GM12892 (cell line): ENCODE results near the gene KIF26B.

Experiments used
- DNase-seq: peaks from one replicate; pipeline ENCODE4 v3.0.0; 2011; ENCODE audit not compliant: insufficient read length
- FAIRE-seq: peaks from 2 replicates; lab custom pipeline; 2011; peaks lifted over from hg19 to GRCh38; lab: Jason Lieb, UNC
- POLR2A ChIP-seq: IDR thresholded peaks from 2 replicates; pipeline ENCODE4 v1.6.1; 2011; ENCODE audit warnings: low read depth, low read length, control low read depth
- POLR2AphosphoS5 ChIP-seq: IDR thresholded peaks from 2 replicates; pipeline ENCODE4 v1.6.1; 2011; ENCODE audit warnings: low read depth, low read length, control low read depth
- TAF1 ChIP-seq: IDR thresholded peaks from 2 replicates; pipeline ENCODE4 v1.6.1; 2011; ENCODE audit warnings: low read depth, mild to moderate bottlenecking, control low read depth, low read length, borderline replicate concordance

KIF26B gene

DNA sequence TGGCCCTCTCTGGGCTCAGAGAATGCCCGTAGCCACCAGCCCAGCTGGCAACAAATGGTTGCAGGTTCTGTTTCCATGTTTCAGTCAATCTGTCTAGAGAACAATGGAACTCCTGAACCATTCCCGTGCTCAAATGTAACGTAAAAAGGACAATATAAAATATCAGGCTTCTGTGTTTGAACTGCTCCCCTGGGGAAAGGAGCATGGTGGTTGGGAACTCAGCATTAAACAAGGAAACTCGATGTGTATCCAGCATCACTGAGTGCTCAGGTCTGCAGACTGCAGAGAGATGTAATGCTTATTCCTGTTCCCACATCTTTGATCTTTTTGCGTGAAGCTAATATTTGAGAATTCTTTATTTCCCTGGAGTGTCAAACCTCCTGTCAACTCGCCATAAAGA is 326.5 kb downstream of the KIF26B start:
- DNase-seq (no peak), FAIRE-seq (no peak)
- TF ChIP-seq POLR2A (no peak), POLR2AphosphoS5 (no peak), TAF1 (no peak)

DNA sequence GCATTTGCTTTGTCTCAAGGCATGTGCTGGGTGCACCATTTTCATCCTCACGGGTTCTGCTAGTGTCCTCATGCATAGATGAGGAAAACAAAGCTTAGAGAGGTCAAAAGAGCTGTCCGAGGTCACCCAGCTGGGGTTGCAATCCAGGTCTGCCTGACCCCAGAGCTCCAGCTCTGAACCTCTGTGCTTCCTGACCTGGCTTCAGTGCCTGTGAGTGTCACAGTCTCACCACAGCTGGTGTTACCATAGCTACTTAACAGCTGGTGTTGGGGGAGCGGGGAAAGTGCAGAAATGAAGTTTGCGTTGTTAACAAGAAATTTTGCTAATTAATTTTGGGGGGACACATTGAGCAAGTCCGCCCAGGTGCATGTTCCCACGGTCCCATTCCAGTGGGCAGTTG is 328.5 kb downstream of the KIF26B start:
- DNase-seq: no peak
- TF ChIP-seq TAF1: no peak
- TF ChIP-seq POLR2A: no peak
- TF ChIP-seq POLR2AphosphoS5: no peak
- FAIRE-seq: no peak

DNA sequence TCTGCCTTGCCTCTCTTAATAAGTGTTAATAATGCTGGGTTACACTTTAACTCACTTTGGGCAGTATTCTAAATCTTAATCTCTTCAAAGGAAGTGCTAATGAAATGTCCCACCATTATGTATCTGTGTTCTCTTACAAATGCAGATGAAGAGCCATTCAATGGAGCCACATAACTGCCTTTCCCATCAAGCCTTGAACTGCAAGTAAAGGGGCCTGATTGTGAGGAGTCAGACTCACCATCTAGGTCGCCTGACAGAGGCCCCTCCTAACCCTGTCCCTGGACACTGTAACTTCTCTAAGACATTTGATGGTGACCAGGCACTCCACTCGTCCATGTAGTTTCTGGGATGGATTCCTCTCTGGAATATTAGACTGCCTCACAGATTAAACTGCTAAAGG is 329.4 kb downstream of the KIF26B start:
- TF ChIP-seq TAF1 (no peak), POLR2AphosphoS5 (no peak), POLR2A (no peak)
- FAIRE-seq (no peak), DNase-seq (no peak)

DNA sequence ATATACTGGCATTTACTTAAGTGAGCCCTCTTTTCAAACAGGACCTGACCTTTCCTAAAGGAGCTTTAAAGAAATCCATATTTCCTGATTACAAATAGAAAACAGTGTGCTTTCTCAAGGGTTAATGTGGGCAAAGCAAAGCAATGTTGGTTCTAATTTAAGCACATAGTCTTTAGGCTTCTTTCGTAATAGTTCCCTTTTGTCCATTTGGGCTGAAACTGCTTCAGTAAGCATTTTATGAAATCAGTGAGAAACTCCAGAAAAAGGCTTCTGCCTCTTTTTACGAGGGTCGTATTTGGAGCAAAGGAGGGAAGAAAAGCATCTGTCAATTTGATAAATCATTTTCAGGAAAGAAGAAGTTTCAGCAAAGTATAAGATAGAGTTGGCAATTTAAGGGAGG is 331.2 kb downstream of the KIF26B start:
- DNase-seq (no peak), FAIRE-seq (no peak)
- TF ChIP-seq TAF1: no peak
- TF ChIP-seq POLR2A: no peak
- TF ChIP-seq POLR2AphosphoS5: no peak

DNA sequence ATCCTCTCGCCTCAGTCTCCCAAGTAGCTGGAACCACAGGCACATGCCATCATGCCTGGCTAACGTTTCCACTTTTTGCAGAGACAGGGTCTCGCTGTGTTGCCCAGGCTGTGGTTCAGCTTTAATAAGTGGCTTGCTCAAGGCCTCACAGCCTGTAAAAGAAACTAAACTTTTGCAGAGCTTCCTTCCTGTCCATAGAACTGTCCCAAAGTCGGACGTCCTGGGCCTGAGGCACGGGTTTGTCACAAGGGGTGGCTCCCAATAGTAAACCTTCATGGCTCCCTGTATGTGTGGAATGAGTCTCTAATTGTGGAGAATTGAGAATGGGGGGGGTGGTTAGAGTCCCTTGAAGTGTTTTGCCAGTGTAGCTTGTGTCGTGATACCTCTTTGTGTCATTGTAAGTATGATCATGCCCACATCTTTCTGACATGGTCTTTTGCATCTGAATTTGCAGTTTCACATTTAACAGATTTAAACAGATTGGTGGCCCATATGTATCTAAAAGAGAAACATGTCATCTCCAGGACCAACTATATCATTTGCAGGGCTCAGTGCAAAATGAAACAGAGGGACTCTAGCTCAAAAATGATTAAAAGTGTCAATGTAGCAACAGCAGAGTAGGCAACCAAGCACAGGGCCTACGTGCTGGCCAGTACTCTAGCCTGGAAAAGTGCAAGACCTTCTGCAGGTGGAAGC is 332.1 kb downstream of the KIF26B start:
- DNase-seq: no peak
- no peak for FAIRE-seq
- TF ChIP-seq TAF1 (no peak), POLR2A (no peak), POLR2AphosphoS5 (no peak)

DNA sequence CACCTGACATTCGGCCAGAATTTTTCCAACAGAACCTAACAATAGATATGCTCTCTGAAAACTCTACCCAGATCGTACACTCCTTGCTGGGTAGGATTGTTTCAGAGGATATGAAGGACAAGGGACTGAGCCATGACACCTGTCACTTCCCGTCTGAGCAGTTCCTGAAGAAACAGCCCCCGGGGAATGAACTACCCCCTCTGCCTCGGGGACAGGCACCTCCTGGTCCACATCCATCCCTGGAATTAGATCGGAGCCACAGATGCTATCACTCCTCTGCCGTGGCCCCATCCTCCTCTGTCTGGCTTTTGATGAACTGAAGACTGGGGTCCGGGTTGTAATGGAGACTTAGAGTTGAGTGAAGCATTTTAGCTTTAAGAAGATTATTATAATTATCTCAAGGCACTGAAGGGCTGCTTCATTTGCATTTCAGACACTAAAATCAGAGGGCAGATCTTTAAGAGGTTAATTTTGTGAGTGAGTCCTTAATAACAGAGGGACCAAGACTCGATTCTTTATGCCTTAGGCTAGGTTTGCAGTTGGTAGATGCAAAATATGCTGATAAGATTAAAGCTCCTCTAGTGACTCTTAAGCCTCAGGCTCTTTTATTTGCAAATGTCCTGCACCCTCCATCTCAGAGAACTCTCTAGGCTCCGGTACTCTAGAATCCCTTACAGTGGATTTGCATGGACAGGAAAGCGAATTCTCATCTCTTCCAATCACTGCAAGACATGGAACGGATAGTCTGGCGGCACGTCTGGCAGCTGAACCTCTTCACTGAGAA is 333.8 kb downstream of the KIF26B start:
- FAIRE-seq (no peak), DNase-seq (no peak)
- TF ChIP-seq POLR2AphosphoS5 (no peak), POLR2A (no peak), TAF1 (no peak)

DNA sequence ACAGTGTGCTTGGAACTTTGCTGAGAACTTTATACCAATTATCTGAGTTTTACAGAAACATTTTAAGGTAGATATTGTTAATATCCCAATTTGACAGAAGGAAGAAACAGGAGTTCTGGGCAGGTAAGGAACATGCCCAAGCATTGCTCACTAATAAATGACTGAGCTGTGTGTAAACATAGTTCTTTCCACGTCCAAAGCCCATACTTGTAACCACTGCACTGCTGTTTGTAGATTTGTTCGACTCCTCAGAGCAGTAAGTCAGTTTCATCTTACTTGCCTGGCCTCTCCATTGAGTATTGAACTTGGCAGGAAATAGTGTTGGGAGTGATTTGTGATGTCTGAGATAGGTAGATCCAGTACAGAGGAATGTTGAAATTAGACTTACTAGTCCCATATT is 335.1 kb downstream of the KIF26B start:
- FAIRE-seq (no peak), DNase-seq (no peak)
- no peak for TF ChIP-seq POLR2A
- no peak for TF ChIP-seq TAF1
- no peak for TF ChIP-seq POLR2AphosphoS5

DNA sequence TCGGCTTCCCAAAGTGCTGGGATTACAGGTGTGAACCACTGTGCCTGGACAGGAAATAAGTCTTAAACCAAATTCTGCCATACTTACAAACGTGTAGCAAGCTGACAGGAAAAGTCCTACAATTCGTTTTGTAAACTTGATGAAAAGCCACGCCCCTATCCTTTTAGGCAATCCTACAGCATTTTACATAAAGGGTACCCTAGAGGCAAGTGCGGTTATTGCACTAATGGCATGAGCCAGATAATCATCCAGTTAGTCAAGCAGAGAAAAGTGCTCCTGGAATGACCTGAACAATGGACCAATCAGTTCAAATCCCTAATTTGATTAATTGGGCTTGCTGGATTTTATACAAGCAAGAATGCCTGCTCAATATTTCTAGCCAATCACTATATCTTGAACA is 338.2 kb downstream of the KIF26B start:
- no peak for TF ChIP-seq TAF1
- no peak for TF ChIP-seq POLR2AphosphoS5
- no peak for TF ChIP-seq POLR2A
- DNase-seq (no peak), FAIRE-seq (no peak)

DNA sequence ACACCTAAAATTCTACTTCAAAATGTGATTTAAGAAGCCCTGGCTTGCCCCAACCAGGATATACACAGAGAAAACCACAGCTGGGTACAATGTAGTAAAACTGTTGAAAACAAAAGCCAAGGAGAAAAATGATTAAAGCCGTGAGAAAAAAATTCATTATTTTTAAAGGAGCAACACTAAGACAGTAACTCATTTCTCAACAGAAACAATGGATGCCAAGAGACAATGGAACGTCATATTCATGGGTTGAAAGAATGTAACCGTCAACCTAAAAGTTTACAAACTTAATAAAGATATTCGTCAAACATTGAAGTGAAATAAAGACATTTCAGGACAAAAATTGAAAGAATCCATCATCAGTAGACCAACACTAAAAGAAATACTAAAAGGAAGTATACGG is 340.9 kb downstream of the KIF26B start:
- no peak for DNase-seq
- TF ChIP-seq POLR2AphosphoS5 (no peak), TAF1 (no peak), POLR2A (no peak)
- FAIRE-seq: no peak

DNA sequence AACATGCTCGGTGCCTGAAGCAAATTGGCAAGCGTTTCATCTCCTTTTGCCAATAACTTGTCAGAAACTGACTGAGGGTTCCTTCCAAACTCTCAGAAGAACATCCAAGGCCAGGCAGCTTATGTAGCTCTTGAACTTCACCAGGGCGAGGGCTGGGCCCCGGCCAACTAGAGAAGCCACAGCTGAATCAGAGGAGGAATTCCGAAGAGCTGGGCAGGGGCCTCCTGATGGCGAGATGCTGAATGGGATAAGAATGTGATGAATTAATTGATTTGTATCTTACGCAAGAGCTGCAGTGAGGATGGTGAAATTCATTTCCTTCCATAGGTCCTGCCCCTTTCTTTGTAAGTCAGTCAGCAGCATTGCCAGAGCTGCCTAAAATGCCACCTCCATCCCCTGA is 345.8 kb downstream of the KIF26B start:
- no peak for FAIRE-seq
- DNase-seq: no peak
- TF ChIP-seq TAF1 (no peak), POLR2A (no peak), POLR2AphosphoS5 (no peak)

DNA sequence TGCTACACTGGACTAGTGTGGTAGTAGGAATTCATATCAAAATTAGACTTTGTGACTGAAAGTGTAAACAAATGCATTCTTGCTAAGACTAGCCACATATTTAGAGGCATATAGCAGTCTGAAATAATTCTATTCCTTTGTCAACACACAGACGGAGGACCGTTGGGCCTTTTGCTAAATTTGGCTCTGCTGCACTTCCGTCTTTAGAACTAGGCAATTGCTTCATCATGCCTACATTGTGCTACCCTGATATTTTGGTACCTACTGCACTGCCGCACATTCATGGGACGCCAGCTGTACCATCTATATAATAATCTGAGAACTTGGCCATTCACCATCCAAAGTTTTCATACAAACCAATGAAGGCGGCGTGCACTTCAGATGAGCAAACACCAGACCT is 346.8 kb downstream of the KIF26B start:
- FAIRE-seq (no peak), DNase-seq (no peak)
- no peak for TF ChIP-seq TAF1
- no peak for TF ChIP-seq POLR2AphosphoS5
- no peak for TF ChIP-seq POLR2A

DNA sequence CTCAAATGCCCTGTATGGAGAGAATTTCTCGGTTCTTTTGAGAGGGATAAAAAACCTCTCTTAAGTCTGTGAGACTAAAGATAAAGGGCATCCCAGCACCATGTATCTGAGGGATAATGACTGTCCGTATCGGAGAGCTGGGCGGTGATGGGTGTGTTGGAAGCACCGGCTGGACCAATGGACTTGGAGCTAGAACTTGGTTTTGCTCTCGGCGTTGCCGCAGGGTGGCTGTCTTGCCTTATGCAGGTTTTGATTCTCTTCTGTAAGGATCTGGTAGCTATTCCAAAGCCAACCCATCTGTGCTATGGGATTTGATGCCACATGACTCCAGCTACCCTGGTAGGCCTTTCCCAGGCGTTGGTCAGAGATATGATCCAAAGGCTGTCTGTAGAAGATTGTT is 348.8 kb downstream of the KIF26B start:
- no peak for FAIRE-seq
- TF ChIP-seq POLR2AphosphoS5: no peak
- TF ChIP-seq POLR2A: no peak
- no peak for TF ChIP-seq TAF1
- no peak for DNase-seq

DNA sequence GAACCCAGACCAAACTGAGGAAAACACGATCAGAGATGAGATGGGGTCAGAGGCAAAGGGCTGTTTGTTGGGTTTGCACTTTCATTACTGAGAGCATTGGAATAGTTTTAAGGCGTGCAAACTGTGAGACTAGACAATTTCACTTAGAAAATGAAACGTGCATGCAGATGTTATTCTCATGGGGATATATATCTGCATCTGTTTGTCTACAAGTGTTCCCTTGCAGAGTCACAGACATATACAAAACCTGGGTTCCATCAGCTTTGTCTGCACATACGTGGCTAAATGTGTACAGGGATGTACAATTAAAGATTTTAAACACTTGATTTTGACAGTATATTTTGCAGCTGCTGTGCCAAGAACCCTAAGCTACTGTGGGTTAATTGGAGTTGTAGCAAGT is 355.4 kb downstream of the KIF26B start:
- FAIRE-seq (no peak), DNase-seq (no peak)
- TF ChIP-seq TAF1: no peak
- no peak for TF ChIP-seq POLR2A
- TF ChIP-seq POLR2AphosphoS5: no peak
